SJCRH30 (cell line): Measurements from ENCODE around the gene FYN. TPM values are rescaled to one million over a fixed set of nuclear protein-coding genes. Genes with fewer than 3 reads are reported as not detected.

Experiments
- DNase-seq, 2 experiments: peaks; one replicate each; pipeline ENCODE4 v3.0.0-alpha.2; 2015 to 2020
- H3K27ac ChIP-seq: fragments of 250-450 bp; sonication (Bioruptor Pico); 2 replicates; pipeline ENCODE4 v1.5.1; 2020; ENCODE audit warnings: mild to moderate bottlenecking, moderate library complexity
- H3K27me3 ChIP-seq: fragments of 250-450 bp; sonication (Bioruptor Pico); 2 replicates; pipeline ENCODE4 v1.5.1; 2020; ENCODE audit warnings: mild to moderate bottlenecking, moderate library complexity
- H3K36me3 ChIP-seq: fragments of 250-450 bp; sonication (Bioruptor Pico); 2 replicates; pipeline ENCODE4 v1.5.1; 2020; ENCODE audit warnings: mild to moderate bottlenecking, moderate library complexity
- H3K4me1 ChIP-seq: fragments of 250-450 bp; sonication (Bioruptor Pico); 2 replicates; pipeline ENCODE4 v1.5.1; 2020; ENCODE audit warnings: mild to moderate bottlenecking, moderate library complexity
- H3K4me3 ChIP-seq: fragments of 250-450 bp; sonication (Bioruptor Pico); 2 replicates; pipeline ENCODE4 v1.5.1; 2020; ENCODE audit warnings: mild to moderate bottlenecking, moderate library complexity
- H3K9me3 ChIP-seq: fragments of 250-450 bp; sonication (Bioruptor Pico); replicated peaks from 2 replicates; pipeline ENCODE4 v1.5.1; 2020; ENCODE audit warnings: mild to moderate bottlenecking, moderate library complexity
- total RNA-seq: library from RNA; depleted of rRNA; stranded (reverse); fragments of >200 nt; shearing (Covaris generic); gene quantifications from 2 replicates; pipeline ENCODE4 v1.2.3, GENCODE V29; 2014

FYN gene
- total RNA-seq, 1 experiment from 2014 or later, result 57.1 TPM

DNA sequence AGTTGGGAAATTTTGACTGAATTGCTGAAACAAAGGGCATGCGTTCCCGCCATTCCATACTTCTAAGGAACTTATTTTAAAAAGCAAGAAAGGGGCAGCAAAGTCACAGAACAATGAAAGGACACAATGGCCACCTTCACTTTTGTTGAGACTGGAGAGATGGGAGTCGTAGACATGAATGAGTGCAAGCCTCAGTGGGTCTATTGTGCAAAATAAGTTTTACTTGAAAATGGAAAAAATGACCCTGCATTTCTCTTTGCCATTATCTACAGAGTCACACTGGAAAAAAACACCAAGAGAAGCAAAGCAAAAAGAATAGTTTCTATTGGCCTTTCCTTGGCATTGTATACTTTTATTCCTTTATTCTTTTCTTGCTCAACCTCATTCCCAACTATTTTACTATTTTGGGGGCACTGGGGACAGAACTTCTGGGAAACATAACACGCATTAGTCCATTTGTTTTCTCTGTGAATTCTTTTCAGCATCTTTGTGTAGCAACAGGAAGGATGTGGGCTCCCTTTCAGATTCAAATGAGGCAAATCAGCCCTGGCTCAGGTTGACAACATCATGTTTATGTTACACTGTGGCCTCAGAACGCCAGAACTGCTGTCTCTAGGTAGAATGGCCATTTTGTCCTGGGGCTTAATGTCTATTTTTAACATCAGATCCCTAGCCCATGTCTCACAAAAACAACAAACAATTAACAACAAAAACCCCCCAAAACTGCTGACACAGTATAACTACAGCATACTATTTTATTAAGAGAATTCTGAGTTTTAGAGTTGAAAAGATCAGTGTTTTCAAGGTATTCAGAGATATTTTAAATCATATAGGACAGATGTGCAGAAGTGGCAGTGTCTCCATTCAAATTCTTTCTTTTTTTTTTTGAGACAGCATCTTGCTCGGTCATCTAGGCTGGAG, 122.2 kb downstream of the FYN start:
- no peaks in the 10 kb centered on the region for H3K27me3 ChIP-seq
- H3K9me3 ChIP-seq, result no peaks in the 10 kb centered on the region
- H3K4me1 ChIP-seq, result no peaks in the 10 kb centered on the region
- no peak overlapping the region for H3K27ac ChIP-seq
- no peak for DNase-seq
- no peak overlapping the region for H3K4me3 ChIP-seq
- H3K36me3 ChIP-seq, result no peaks in the 10 kb centered on the region

DNA sequence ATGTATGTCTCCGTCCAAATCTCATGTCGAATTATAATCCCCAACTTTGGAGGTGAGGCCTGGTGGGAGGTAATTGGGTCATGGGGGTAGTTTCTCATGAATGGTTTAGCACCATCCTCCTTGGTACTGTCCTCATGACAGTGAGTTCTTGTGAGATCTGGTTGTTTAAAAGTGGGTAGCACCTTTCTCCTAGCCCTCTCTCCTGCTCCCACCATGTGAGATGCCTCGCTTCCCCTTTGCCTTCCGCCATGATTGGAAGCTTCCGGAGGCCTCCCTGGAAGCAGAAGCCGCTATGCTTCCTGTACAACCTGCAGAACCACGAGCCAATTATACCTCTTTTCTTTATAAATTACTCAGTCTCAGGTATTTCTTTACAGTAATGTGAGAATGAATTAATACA, 123.1 kb downstream of the FYN start:
- Histone ChIP-seq H3K27ac (no peak overlapping the region), H3K9me3 (no peaks in the 10 kb centered on the region), H3K36me3 (no peaks in the 10 kb centered on the region), H3K4me3 (no peak overlapping the region), H3K27me3 (no peaks in the 10 kb centered on the region), H3K4me1 (no peaks in the 10 kb centered on the region)
- no peak for DNase-seq

DNA sequence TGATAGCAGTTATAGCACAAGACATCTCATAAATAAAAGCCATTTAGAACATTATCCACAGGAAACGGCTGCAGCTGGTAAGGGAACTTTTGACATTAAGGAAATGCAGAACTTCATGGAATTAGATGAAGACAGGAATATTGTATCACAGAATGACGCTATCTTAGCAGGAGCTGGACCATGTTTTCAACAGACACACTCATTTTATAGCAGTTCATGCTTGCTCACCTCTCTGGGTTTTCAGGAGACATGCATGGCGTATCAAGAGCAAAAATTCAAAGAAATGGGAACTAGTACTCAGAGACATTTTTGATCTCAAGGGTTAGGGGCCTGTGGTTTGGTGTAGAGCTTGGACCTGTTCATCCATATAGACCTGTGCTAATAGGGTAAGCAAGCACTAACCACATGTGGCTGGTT, 125.0 kb downstream of the FYN start:
- DNase-seq, result no peak
- Histone ChIP-seq H3K27me3 (no peaks in the 10 kb centered on the region), H3K4me3 (no peak overlapping the region), H3K36me3 (no peaks in the 10 kb centered on the region; the same call in 1 of the 2 replicates), H3K9me3 (no peaks in the 10 kb centered on the region), H3K27ac (no peak overlapping the region), H3K4me1 (no peaks in the 10 kb centered on the region)

- DNase-seq, result no peak
- Histone ChIP-seq H3K9me3 (no peaks in the 10 kb centered on the region), H3K36me3 (no peaks in the 10 kb centered on the region; the same call in 1 of the 2 replicates), H3K4me1 (no peaks in the 10 kb centered on the region), H3K27ac (no peak overlapping the region), H3K27me3 (no peaks in the 10 kb centered on the region), H3K4me3 (no peak overlapping the region)
These were observed 125.4 kb downstream of the FYN start for GRCh38 chr6:111747829-111748228.

GRCh38 chr6:111747396-111747795, 125.9 kb downstream of the FYN start:
- no peak overlapping the region for H3K4me3 ChIP-seq
- H3K27ac ChIP-seq, result no peak overlapping the region
- H3K9me3 ChIP-seq, result no peaks in the 10 kb centered on the region
- no peaks in the 10 kb centered on the region for H3K27me3 ChIP-seq
- no peaks in the 10 kb centered on the region; the same call in 1 of the 2 replicates for H3K36me3 ChIP-seq
- H3K4me1 ChIP-seq, result no peaks in the 10 kb centered on the region
- DNase-seq, result no peak

GRCh38 chr6:111746983-111747382, 126.3 kb downstream of the FYN start:
- no peaks in the 10 kb centered on the region for H3K27me3 ChIP-seq
- no peak overlapping the region for H3K27ac ChIP-seq
- H3K4me3 ChIP-seq, result no peak overlapping the region
- no peaks in the 10 kb centered on the region; the same call in 1 of the 2 replicates for H3K36me3 ChIP-seq
- H3K9me3 ChIP-seq, result no peaks in the 10 kb centered on the region
- no peak for DNase-seq
- no peaks in the 10 kb centered on the region for H3K4me1 ChIP-seq

GRCh38 chr6:111745636-111746035, 127.6 kb downstream of the FYN start:
- peaks cover 4% of the 10 kb centered on the region; the same call in 1 of the 2 replicates for H3K36me3 ChIP-seq
- H3K27ac ChIP-seq, result no peak overlapping the region
- H3K4me1 ChIP-seq, result no peaks in the 10 kb centered on the region
- H3K27me3 ChIP-seq, result no peaks in the 10 kb centered on the region
- DNase-seq, result no peak
- H3K4me3 ChIP-seq, result no peak overlapping the region
- no peaks in the 10 kb centered on the region for H3K9me3 ChIP-seq

DNA sequence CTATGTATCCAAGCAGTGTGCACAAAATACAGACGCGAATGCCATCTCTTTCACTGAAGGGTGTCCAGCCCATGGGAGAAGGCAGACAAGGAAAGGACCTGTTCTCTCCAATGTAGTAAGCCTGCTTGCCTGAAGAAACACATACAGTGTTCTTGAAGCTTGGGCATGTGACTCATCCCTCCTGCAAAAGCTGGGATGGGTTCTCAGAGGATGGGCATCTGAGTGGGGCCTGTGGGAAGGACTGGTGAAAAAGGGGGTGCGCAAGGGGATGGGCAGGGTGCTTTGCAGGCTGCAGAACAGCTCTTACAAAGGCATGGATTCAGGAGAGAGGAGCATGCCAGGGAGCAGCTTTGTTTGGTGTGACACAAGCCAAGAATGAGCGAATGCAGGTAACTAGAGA, 128.1 kb downstream of the FYN start:
- H3K4me1 ChIP-seq, result no peaks in the 10 kb centered on the region

DNA sequence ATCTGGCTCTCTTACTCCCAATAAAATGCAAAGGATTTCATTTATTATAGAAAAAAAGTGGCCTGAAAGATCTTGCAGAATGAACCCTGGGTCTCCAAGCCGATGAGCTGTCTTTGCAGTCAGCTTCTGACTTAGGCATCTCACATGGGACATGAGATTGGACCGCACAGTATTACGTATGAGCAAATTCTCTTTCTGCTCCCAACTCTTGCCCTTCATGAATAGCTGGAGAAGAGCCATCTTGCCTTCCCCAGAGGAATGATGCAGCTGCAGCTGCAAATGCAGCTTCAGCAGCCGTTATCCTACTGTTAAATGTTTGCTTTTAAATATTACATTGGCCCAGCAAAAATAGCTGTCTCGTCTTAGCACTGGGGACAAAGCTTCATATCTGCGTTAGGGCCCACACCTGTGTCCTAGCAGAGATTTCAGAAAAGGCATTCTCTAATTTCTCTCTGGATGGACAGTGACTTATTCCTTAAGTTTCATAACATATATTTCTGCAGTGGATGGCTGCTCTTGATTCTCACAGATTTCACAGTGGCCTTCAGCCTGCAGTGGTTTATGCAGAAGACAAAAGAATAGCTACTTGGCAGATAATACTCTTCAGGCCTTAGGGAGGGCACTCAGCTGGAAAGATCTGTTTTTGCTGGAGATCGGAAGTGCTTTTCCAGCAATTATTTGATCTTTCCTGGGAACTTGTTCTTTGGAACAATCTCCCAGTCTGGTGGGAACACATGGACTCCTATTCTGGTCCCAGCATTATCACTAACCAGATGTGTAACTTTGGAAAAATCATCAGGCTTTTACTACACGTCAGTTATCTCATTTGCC, 129.2 kb downstream of the FYN start:
- H3K4me3 ChIP-seq, result no peak overlapping the region
- peaks cover 5% of the 10 kb centered on the region; the same call in 1 of the 2 replicates for H3K36me3 ChIP-seq
- DNase-seq, result no peak
- H3K27me3 ChIP-seq, result no peaks in the 10 kb centered on the region
- no peaks in the 10 kb centered on the region for H3K4me1 ChIP-seq
- no peak overlapping the region for H3K27ac ChIP-seq
- no peaks in the 10 kb centered on the region for H3K9me3 ChIP-seq

More for the DNA sequence above, 128.1 kb downstream of the FYN start:
- Histone ChIP-seq H3K4me3 (no peak overlapping the region), H3K27me3 (no peaks in the 10 kb centered on the region), H3K27ac (no peak overlapping the region), H3K9me3 (no peaks in the 10 kb centered on the region), H3K36me3 (peaks cover 4% of the 10 kb centered on the region; the same call in 1 of the 2 replicates)
- DNase-seq, result no peak

DNA sequence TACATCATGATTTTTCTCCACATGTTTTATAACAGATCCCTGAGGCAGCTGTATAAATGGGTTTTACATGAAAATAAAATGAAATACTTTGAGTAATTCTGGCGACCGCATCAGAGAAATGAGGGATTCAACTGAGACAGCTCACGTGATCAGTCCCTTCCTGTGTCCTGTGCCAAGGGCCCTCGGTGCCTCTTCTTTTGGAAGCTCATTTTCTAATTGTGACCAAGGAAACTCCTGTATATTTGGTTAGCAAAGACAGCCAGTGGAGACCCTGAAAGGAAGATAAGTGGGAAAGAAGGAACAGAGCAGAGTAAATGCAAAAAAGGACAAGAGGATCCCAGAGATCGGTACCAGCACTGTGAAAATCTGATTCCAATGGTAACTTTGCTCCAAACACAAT, 129.9 kb downstream of the FYN start:
- H3K9me3 ChIP-seq, result no peaks in the 10 kb centered on the region
- H3K36me3 ChIP-seq, result peaks cover 5% of the 10 kb centered on the region; the same call in 1 of the 2 replicates
- no peaks in the 10 kb centered on the region for H3K4me1 ChIP-seq
- no peak for DNase-seq
- H3K27ac ChIP-seq, result no peak overlapping the region
- H3K4me3 ChIP-seq, result no peak overlapping the region
- no peaks in the 10 kb centered on the region for H3K27me3 ChIP-seq

DNA sequence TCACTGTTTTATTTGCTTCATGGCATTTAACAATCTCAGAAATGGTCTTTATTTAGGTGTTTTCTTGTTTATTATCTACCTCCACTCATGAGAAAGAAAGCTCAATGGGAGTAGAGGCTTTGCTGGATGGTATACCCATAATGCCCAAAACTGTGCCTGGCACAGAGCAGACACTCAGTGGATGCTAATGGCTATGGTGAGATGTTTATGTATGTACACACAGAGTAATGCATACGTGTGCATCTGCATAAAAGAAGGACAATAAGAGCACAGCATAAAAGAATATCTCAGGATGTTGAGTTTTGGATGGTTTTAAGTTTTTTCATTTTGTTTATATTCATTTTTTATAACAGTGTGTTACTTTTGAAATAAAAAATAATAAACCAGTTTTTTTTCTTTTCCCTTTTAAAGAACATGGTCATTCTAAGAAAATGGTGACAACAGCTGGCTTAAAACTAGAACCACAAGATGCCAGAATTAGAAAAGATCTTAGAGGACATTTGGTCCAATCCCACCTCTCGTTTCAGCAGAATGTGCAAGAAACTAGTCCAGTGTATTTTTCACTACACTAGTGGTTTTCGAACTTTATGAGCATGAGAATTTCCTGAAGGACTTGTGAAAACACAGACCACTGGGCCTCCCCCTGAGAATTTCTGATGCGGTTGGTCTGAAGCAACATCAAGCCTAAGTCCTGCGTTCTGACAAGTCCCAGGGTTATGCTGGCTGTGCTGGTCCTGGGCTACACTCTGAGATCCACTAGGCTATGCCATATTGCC, 131.9 kb downstream of the FYN start:
- H3K4me3 ChIP-seq, result no peak overlapping the region
- no peak overlapping the region for H3K27ac ChIP-seq
- peaks cover 5% of the 10 kb centered on the region; the same call in 1 of the 2 replicates for H3K36me3 ChIP-seq
- no peaks in the 10 kb centered on the region for H3K9me3 ChIP-seq
- no peaks in the 10 kb centered on the region for H3K4me1 ChIP-seq
- no peak for DNase-seq
- no peaks in the 10 kb centered on the region for H3K27me3 ChIP-seq

GRCh38 chr6:111740506-111740905, 132.7 kb downstream of the FYN start:
- no peak for DNase-seq
- no peaks in the 10 kb centered on the region for H3K9me3 ChIP-seq
- H3K27ac ChIP-seq, result no peak overlapping the region
- no peaks in the 10 kb centered on the region for H3K27me3 ChIP-seq
- H3K36me3 ChIP-seq, result peaks cover 5% of the 10 kb centered on the region; the same call in 1 of the 2 replicates
- H3K4me1 ChIP-seq, result no peaks in the 10 kb centered on the region
- H3K4me3 ChIP-seq, result no peak overlapping the region

GRCh38 chr6:111739257-111739696, 134.0 kb downstream of the FYN start:
- Histone ChIP-seq H3K27me3 (no peaks in the 10 kb centered on the region), H3K27ac (no peak overlapping the region), H3K9me3 (no peaks in the 10 kb centered on the region), H3K36me3 (peaks cover 5% of the 10 kb centered on the region; the same call in 1 of the 2 replicates), H3K4me1 (no peaks in the 10 kb centered on the region), H3K4me3 (no peak overlapping the region)
- no peak for DNase-seq

- Histone ChIP-seq H3K36me3 (peaks cover 5% of the 10 kb centered on the region; the same call in 1 of the 2 replicates), H3K27me3 (no peaks in the 10 kb centered on the region), H3K27ac (no peak overlapping the region), H3K4me3 (no peak overlapping the region), H3K9me3 (no peaks in the 10 kb centered on the region), H3K4me1 (no peaks in the 10 kb centered on the region)
- no peak for DNase-seq
These were observed 134.6 kb downstream of the FYN start for GRCh38 chr6:111738631-111739030.
